GM19438 (cell line): ENCODE data around the gene VANGL1.

ENCODE experiments used
- ATAC-seq: cut with Tn5 transposase; IDR thresholded peaks from one replicate; pipeline ENCODE4 v1.9.1; 2021; ENCODE audit warnings: low read depth; ENCODE audit not compliant: unreplicated experiment

The VANGL1 gene

DNA sequence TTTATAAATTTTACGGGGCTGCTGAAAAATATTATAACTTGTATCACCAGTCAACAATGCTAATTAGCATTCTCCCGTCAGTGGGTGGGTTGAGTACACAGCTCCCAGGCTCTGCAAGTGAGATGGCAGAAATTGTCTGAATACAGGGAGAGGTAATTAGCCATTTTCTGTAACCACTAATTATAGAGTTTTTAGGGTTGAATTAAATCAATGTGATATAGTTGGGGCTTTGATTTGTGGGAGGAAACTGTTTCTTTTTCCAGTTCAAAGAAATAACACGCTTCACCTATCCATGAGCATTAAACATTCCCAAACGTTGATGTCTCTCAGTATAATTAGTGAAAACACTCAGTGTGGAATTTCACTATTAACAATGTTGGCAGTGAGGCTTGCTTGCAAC is 1.5 kb downstream of the VANGL1 start:
- ATAC-seq, result no peak

- ATAC-seq, result no peak
These were observed 1.9 kb downstream of the VANGL1 start for GRCh38 chr1:115643666-115644065.

DNA sequence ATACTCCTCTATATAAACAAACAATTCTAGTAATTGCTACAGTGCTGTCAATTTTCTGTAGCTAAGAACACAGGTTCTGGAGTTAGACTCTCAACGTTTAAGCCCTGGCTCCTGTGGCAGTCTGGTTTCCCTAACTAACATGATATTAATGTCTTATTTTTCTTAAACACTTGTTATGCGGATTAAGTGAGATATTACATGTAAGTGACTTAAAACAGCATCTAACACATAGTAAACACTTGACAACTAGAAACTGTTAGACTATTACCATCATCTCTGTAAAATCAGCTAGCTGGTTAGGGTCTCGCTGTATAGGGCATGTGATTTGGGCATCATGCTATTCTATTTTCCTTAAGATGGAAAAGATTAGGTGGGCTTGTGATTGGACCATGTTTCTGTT is 2.3 kb downstream of the VANGL1 start:
- ATAC-seq, result no peak

GRCh38 chr1:115647047-115647446 is 5.3 kb downstream of the VANGL1 start:
- ATAC-seq, result no peak

- ATAC-seq, result no peak
These were observed 5.7 kb downstream of the VANGL1 start for GRCh38 chr1:115647507-115647906.

- no peak for ATAC-seq
These were observed 6.3 kb downstream of the VANGL1 start for GRCh38 chr1:115647919-115648650.

DNA sequence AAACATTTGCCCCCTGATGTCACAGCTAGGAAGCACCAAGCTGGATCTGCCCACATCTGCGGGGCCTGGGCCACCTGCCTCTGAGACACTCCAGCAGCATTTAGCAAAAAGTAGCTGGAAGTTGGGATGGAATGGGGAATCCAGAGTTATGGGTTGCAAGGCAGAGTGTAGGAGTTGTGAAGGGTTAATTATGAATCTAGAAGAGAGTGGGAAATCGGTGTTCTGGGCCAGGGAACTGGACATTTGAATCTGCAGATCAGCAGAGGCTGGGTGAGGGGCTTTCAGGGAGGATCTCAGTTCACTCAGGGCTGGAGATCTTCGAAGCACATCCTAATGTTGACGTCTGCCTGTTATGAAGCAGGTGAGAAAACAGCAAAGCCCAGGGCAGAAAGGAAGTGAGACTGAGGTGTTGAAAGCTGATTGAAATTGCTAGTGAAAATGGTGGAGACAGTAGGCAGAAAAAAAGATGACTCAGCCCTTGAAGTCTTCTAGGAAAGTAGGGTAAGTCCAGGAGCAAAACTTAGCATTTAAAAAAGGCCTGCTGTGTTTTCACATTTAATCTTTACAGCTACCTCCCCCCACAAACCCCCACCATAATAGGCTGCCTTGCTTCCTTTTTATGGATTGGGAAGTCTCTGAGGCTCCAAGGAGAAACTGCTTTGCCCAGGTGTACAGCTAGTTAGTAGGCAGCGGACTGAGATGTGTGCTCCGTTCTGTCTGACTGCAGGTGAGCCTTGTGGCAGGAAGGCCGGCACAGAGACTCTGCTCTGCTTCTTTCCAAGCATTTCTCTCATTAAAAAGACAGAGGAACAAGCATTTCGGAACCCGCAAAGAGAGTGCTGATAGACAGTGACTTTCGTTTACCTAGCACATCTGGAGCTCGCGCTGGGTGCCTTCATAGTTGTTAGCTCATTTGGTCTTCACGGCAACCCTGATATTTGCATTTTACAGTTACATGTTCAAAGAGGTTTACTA is 7.2 kb downstream of the VANGL1 start:
- peak; percentile 86 for ATAC-seq

DNA sequence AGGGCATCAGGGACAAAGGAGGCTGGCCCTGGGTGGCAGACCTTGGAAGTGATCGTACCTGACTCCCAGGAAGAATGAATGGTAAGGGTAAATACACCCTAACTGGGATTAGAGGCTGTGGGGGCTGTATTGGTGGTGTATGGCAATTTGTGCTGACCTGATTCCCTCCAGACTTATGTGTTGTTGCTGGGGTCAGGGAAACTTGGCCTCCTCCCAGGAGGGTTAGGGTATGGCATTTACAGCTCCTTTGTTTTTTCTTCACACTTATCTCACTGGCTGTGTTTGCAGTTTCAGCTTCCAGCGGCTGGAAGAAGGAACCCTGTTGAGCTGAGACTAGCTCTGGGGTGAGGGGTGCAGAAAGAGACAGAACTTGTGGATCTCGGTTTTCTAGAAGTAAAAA is 8.2 kb downstream of the VANGL1 start:
- no peak for ATAC-seq

DNA sequence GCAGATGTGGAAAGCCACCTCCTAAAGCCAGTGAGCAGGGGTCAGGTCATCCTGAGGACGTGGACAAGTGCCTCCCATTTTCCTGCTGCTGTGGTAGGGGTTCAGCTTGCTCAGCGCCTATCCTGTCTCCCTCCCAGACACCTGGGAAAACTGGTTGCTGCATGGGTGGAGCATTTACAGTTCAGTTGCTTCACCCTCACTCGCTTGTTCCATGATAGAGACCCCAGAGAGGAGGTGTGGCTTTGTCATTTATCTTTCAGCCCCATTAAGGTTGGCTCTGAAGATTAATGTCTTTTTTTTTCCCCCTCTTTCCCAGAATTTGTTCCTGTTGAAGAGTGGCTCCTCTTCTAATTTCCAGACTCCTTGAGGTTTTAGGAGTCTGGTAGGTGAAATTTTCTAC is 9.2 kb downstream of the VANGL1 start:
- no peak for ATAC-seq

GRCh38 chr1:115651391-115651790 is 9.6 kb downstream of the VANGL1 start:
- no peak for ATAC-seq

DNA sequence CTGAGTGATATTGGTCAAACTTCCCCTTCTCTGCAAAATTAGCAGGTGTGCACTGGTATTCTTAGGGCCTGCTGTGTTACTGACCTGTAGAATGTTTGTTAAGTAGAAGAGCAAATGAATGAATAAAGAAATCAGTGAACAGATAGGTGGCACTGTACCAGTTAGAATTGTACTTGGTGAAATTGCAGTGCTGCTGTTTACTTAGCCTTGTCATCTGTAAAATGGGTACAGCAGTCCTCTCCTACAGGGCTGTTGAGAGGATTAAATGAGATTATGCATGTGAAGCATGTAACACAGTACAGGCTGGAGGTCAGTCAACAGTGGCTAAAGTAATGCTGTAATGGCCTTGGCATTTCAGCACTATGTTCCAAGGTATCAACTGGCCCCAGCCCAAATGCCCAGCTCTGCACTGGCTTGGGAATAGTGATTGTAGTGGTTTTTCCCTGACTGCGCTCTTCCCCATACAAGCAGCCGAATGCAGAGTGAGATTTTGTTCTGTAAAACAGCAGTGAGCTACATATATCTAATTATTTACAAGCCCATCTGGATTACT is 10.5 kb downstream of the VANGL1 start:
- no peak for ATAC-seq

DNA sequence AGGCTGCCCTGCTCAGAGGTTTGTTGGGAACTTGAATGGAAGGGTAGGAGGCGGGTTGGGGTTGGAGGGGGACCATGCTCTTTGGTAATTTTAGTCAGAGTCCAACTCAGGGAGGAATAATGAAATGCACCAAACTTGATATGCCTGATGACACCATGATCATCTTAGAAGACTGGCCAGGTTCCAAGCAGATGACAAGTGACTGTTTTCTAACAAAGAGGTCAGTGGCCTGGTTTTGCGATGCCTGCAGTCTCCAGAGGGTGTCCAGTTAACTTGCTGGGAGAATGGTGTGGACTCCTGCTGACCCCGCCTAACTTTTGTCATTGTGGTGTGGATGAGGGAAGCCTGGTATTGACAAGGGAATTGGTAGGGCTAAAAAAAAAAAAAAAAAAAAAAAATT is 12.4 kb downstream of the VANGL1 start:
- ATAC-seq, result no peak

DNA sequence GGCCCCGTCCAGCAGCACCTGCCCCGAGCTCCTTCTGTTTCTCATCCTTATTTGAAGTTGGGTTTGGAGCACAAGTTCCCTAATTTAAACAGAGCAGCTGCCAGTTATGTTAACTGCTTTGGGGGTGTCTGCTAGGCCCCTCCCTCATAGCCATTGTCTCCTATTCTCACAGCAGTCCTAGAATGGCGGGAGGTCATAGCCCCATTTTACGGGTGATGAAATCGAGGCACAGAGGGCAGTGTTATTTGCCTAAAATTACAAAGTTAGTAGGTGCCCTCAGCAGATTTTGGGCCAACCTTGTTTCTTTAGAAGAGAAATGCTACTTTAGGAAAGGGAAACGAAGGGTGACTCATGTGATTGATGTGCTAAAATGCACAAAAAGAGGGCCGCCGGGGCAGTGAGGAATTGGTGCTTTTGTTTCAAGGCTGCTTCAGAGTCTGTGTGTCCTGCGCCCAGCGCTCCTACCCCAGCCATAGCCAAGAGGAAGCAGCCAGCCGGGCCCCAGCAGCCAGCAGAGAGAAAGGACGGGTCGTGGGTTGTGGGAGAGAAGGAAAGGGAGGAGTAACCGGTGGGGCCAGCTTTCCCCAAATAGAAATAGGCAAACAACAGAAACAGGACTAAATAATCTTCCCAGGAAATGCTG is 13.0 kb downstream of the VANGL1 start:
- ATAC-seq, result no peak

- no peak for ATAC-seq
These were observed 13.5 kb downstream of the VANGL1 start for GRCh38 chr1:115655306-115655663.

DNA sequence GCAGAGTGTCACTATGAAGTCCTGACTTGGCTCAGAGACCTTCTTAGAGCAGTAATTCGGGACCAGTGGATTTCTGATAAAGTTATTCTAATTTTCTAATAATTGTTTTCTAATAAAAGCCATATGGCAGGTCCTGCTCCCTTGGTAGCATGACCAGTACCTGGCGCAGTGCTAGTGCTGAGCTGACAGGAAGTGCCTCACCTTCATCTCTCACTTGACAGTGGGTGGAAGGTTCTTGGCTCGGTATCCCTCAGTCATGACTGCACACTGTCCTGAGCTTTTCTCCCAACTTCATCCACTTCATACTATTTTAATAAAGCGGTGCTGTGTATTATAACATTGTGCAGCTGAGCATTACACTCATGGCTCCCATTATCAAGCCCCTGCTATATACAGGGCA is 14.1 kb downstream of the VANGL1 start:
- no peak for ATAC-seq

- no peak for ATAC-seq
These were observed 14.8 kb downstream of the VANGL1 start for GRCh38 chr1:115656461-115657077.

DNA sequence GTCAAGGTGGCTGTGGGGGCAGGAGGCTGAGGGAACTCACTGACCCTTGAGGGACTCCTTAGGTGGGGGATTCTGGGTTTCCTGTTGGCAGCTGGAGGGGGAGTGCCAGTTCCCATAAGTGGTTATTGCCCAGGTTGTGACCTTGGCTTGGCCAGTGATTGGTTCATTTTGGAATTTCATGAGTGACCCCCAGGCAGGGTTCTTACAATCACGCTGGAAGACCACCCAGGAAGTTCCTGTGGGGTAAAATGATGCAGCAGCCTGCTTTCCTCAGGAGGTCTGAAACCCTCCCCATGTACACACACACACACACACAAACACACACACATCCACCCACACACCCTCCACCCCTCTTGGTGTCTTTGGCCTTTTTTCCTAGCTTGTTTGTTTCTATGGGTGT is 16.9 kb downstream of the VANGL1 start:
- ATAC-seq, result no peak

- no peak for ATAC-seq
These were observed 18.4 kb downstream of the VANGL1 start for GRCh38 chr1:115660151-115660550.

GRCh38 chr1:115661157-115661556 is 19.4 kb downstream of the VANGL1 start:
- ATAC-seq, result no peak

DNA sequence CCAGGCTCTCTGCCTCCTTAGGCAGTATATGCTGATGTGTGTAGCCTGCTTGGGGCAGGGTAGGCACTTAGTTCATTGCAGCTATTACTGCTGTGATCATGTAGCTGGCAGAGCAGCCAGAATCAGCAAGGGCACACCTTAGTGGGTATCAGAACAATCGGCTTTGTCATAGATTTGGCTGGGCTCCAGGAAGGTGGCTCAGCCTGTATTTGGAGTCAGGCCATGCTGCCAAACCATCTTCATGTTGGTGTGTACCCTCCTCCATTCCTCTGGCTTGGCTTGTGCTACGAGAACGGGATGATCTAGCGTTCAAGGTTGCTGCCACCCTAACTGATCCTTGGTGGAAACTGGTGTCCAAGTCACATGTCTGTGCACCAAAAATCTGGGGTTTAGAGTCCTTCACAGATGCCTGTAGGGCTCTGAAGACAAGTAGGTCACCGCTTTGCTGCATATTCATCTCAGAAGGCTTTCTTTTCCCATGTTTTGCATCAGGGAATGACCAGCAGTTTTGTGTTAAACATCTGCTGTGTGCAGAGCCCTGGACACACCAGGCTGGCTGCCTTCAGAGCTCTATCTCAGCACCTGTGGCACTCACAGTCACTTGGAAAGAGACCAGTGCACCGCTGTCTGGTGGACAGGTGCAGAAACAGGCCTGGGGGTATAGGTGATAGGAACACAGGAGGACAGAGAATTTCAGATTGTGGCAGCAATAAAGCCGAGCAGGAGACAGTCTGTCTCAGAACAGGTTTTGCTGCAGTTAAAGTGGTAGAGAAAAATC is 23.7 kb downstream of the VANGL1 start:
- no peak for ATAC-seq
